Measurements from ENCODE around the gene PIAS4. TPM values are rescaled to one million over a fixed set of nuclear protein-coding genes. Genes with fewer than 3 reads are reported as not detected.

PIAS4 gene
- total RNA-seq, 1 donor from 2014 or later, result 28.8 TPM

DNA sequence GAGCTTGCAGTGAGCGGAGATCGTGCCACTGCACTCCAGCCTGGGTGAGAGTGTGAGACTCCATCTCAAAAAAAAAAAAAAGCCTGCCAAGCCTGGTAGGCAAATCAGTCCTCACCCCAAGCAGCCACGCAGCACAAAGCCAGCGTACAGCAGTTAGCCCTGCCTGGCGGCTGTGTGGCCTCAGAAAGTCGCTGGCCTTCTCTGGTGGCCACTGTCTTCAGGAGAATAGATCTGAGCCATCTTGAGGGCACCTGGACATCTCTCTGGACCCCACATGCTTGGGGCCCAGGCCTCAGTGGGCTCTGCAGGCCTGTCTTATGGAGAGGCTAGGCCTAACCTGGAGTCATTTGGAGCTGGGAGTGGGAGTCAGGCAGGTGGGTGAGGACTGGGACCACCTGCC, 23.0 kb downstream of the PIAS4 start:
- TF ChIP-seq, protein P1, sequence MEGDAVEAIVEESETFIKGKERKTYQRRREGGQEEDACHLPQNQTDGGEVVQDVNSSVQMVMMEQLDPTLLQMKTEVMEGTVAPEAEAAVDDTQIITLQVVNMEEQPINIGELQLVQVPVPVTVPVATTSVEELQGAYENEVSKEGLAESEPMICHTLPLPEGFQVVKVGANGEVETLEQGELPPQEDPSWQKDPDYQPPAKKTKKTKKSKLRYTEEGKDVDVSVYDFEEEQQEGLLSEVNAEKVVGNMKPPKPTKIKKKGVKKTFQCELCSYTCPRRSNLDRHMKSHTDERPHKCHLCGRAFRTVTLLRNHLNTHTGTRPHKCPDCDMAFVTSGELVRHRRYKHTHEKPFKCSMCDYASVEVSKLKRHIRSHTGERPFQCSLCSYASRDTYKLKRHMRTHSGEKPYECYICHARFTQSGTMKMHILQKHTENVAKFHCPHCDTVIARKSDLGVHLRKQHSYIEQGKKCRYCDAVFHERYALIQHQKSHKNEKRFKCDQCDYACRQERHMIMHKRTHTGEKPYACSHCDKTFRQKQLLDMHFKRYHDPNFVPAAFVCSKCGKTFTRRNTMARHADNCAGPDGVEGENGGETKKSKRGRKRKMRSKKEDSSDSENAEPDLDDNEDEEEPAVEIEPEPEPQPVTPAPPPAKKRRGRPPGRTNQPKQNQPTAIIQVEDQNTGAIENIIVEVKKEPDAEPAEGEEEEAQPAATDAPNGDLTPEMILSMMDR (IDR thresholded peaks at IDR 0.05), result no peak
- H3K4me1 Mint-ChIP-seq (ENCODE audit: unreplicated experiment), result peaks cover 2% of the 10 kb centered on the region

DNA sequence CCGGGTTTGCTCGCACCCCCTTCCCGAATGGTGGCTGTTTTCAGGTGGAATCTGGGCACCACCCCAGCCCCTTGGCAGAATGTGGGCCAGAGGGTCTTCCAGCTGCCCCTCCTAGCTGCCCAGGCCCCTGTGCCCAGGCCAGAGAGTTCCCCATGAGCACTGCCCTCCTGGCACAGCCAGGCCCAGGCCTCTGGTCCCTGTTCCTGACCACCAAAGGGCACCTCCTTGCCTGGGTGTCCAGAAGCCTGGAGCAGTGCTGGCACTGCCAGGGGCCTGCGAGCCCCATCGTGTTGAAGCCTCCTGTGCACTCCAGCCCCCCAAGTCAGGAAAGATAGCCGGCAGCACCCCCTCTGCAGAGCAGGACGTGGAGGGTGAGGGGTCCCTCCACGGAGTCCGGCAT, 23.4 kb downstream of the PIAS4 start:
- Mint-ChIP-seq H3K4me3 (ENCODE audit: unreplicated experiment) (no peak overlapping the region), H3K27me3 (ENCODE audit: unreplicated experiment) (no peaks in the 10 kb centered on the region), H3K27ac (ENCODE audit: unreplicated experiment) (no peak overlapping the region), H3K9me3 (ENCODE audit: unreplicated experiment) (no peaks in the 10 kb centered on the region), H3K36me3 (ENCODE audit: unreplicated experiment) (peaks cover 4% of the 10 kb centered on the region), H3K4me1 (ENCODE audit: unreplicated experiment) (peaks cover 2% of the 10 kb centered on the region)
- no peak for DNase-seq (ENCODE audit: extremely low spot score, unreplicated experiment)
- TF ChIP-seq, protein P1 (IDR thresholded peaks at IDR 0.05), result no peak

More for the DNA sequence above, 23.0 kb downstream of the PIAS4 start:
- Mint-ChIP-seq H3K36me3 (ENCODE audit: unreplicated experiment) (peaks cover 4% of the 10 kb centered on the region), H3K27me3 (ENCODE audit: unreplicated experiment) (no peaks in the 10 kb centered on the region), H3K9me3 (ENCODE audit: unreplicated experiment) (no peaks in the 10 kb centered on the region), H3K27ac (ENCODE audit: unreplicated experiment) (no peak overlapping the region), H3K4me3 (ENCODE audit: unreplicated experiment) (no peak overlapping the region)
- DNase-seq (ENCODE audit: extremely low spot score, unreplicated experiment), result no peak

DNA sequence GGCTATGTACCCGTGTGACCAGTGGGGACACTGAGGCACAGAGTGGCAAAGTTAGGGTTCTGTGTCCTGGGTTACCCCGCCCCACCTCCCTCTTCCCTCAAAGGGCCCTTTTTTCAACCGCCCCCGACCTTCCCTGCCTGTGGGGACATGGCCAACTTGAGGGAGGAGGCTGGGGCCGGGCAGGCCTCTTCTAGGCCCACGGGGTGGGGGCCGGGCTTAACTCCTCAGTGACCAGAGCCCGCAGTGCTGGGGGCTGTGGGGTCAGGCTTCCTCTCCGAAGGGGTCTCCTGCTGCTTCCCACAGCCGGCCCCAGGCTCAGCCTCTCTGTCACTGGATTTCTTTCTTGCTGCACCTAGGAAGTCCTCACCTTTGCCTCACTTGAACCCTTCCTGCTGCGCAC, 23.9 kb downstream of the PIAS4 start:
- Mint-ChIP-seq H3K4me3 (ENCODE audit: unreplicated experiment) (no peak overlapping the region), H3K9me3 (ENCODE audit: unreplicated experiment) (no peaks in the 10 kb centered on the region), H3K27ac (ENCODE audit: unreplicated experiment) (no peak overlapping the region), H3K36me3 (ENCODE audit: unreplicated experiment) (peaks cover 4% of the 10 kb centered on the region), H3K4me1 (ENCODE audit: unreplicated experiment) (peaks cover 2% of the 10 kb centered on the region), H3K27me3 (ENCODE audit: unreplicated experiment) (no peaks in the 10 kb centered on the region)
- DNase-seq (ENCODE audit: extremely low spot score, unreplicated experiment), result no peak
- TF ChIP-seq, protein P1 (IDR thresholded peaks at IDR 0.05), result no peak

DNA sequence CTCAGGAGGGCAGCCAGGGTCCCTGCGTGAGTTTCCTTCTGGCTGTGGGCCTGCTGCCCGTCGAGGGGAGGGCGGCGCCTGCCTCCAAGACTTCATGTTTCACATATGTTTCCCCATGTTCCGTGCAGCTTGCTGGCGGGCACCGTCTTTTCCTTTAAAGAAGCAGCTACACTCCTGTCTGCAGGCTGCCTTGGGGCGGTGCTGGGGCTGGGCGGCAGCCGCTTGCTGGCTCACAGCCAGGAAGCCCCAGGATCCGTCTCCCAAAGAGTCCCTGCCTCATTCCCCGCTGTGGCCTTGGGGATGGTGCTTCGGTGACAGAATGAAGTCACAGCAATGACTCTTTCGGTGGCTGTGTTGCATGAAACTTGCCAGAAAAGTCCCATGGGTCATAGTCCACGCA, 24.9 kb downstream of the PIAS4 start:
- Mint-ChIP-seq H3K4me3 (ENCODE audit: unreplicated experiment) (no peak overlapping the region), H3K27me3 (ENCODE audit: unreplicated experiment) (no peaks in the 10 kb centered on the region), H3K9me3 (ENCODE audit: unreplicated experiment) (no peaks in the 10 kb centered on the region), H3K4me1 (ENCODE audit: unreplicated experiment) (peaks cover 2% of the 10 kb centered on the region), H3K36me3 (ENCODE audit: unreplicated experiment) (peaks cover 4% of the 10 kb centered on the region), H3K27ac (ENCODE audit: unreplicated experiment) (no peak overlapping the region)
- no peak for DNase-seq (ENCODE audit: extremely low spot score, unreplicated experiment)
- TF ChIP-seq, protein P1 (IDR thresholded peaks at IDR 0.05), result no peak

DNA sequence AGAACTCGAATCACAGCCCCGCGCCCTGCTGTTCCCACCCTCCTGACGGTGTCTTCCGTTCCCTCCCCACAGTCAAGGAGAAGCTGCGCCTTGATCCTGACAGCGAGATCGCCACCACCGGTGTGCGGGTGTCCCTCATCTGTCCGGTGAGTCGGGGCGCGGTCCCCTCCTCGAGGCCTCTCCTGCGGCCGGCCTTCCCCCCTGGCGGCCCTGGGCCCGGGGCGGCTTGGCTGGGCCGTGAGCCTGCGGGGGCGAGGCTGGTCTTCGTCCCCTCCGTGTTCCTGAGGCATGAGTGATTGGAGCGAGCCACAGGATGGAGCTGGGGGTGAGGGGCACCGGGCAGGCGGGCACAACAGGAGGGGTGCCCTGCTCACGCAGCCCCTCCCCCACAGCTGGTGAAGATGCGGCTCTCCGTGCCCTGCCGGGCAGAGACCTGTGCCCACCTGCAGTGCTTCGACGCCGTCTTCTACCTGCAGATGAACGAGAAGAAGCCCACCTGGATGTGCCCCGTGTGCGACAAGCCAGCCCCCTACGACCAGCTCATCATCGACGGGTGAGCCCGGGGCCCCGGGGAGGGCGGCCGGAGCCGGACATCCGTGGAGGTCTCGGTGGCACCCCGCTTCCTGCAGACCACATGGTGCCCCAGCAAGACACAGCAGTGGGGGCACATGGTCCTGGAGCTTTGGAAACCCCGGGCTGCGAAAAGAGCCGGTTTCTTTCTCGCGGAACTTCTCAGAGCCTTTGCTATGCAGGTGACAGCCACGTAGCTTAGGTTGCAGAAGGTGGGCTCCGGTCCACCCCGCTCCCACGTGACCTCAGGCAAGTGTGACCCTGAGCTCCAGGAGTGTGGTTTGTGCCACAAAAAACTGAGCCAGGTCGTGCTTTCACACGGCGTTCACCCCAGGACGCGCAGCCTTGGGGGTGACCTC, 25.8 kb downstream of the PIAS4 start:
- TF ChIP-seq, protein P1 (IDR thresholded peaks at IDR 0.05), result no peak
- H3K27me3 Mint-ChIP-seq (ENCODE audit: unreplicated experiment), result no peaks in the 10 kb centered on the region
- H3K27ac Mint-ChIP-seq (ENCODE audit: unreplicated experiment), result no peak overlapping the region
- H3K4me3 Mint-ChIP-seq (ENCODE audit: unreplicated experiment), result no peak overlapping the region
- DNase-seq (ENCODE audit: extremely low spot score, unreplicated experiment), result no peak
- H3K9me3 Mint-ChIP-seq (ENCODE audit: unreplicated experiment), result no peaks in the 10 kb centered on the region
- H3K36me3 Mint-ChIP-seq (ENCODE audit: unreplicated experiment), result peaks cover 5% of the 10 kb centered on the region
- H3K4me1 Mint-ChIP-seq (ENCODE audit: unreplicated experiment), result peaks cover 2% of the 10 kb centered on the region

All from osteocyte (in vitro differentiated cells).